Chondrocyte (in vitro differentiated cells): ENCODE data around the gene PSMC3IP. TPM values are rescaled to one million over a fixed set of nuclear protein-coding genes. Genes with fewer than 3 reads are reported as not detected.

ENCODE experiments used
- DNase-seq: peaks from one replicate; pipeline ENCODE4 v3.0.0; 2021; ENCODE audit warnings: mixed read lengths, low spot score
- H3K27ac Mint-ChIP-seq: one replicate; pipeline ENCODE4 v1.8.0; 2021; ENCODE audit warnings: mild to moderate bottlenecking, moderate library complexity, mixed read lengths; ENCODE audit not compliant: unreplicated experiment
- H3K27me3 Mint-ChIP-seq: 2 replicates; pipeline ENCODE4 v1.8.0; 2021; ENCODE audit warnings: low read depth, mixed read lengths
- H3K36me3 Mint-ChIP-seq: 2 replicates; pipeline ENCODE4 v1.8.0; 2021; ENCODE audit warnings: low read depth, mixed read lengths
- H3K4me1 Mint-ChIP-seq: 2 replicates; pipeline ENCODE4 v1.8.0; 2021; ENCODE audit warnings: low read depth, mild to moderate bottlenecking, mixed read lengths
- H3K4me3 Mint-ChIP-seq: one replicate; pipeline ENCODE4 v1.8.0; 2021; ENCODE audit warnings: mild to moderate bottlenecking, moderate library complexity, mixed read lengths; ENCODE audit not compliant: unreplicated experiment
- H3K9me3 Mint-ChIP-seq: 2 replicates; pipeline ENCODE4 v1.8.0; 2021; ENCODE audit warnings: low read depth, mixed read lengths
- total RNA-seq: library from RNA; stranded (reverse); gene quantifications from 3 replicates; pipeline ENCODE4 v1.2.1, GENCODE V29; 2021
- TF ChIP-seq, protein P1 (sequence below): fragments of 200-600 bp; sonication (generic); IDR thresholded peaks from 2 replicates; pipeline ENCODE4 v1.5.0; 2021; ENCODE audit warnings: antibody characterized with exemption, mild to moderate bottlenecking, moderate library complexity

PSMC3IP gene
- total RNA-seq, 1 donor from 2014 or later = 4.9 TPM

DNA sequence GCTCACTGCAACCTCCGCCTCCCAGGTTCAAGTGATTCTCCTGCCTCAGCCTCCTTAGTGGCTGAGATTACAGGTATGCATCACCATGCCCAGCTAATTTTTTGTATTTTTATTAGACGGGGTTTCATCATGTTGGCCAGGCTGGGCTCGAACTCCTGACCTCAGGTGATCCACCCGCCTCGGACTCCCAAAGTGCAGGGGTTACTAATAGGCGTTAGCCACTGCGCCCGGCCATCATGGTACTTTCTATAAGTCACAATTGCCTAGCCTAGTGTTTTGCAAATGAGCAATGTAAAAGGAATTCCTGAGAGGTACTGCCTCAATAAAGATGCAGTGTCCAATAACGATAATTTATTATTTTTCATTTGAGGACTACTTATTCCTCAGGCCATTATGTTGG lies 13.9 kb upstream of the PSMC3IP start:
- Mint-ChIP-seq H3K4me1 (peaks cover 2% of the 10 kb centered on the region), H3K4me3 (no peak overlapping the region), H3K27ac (no peak overlapping the region), H3K27me3 (no peaks in the 10 kb centered on the region), H3K36me3 (peaks cover 23% of the 10 kb centered on the region), H3K9me3 (no peaks in the 10 kb centered on the region)
- peak; percentile 25 for DNase-seq
- TF ChIP-seq, protein P1, sequence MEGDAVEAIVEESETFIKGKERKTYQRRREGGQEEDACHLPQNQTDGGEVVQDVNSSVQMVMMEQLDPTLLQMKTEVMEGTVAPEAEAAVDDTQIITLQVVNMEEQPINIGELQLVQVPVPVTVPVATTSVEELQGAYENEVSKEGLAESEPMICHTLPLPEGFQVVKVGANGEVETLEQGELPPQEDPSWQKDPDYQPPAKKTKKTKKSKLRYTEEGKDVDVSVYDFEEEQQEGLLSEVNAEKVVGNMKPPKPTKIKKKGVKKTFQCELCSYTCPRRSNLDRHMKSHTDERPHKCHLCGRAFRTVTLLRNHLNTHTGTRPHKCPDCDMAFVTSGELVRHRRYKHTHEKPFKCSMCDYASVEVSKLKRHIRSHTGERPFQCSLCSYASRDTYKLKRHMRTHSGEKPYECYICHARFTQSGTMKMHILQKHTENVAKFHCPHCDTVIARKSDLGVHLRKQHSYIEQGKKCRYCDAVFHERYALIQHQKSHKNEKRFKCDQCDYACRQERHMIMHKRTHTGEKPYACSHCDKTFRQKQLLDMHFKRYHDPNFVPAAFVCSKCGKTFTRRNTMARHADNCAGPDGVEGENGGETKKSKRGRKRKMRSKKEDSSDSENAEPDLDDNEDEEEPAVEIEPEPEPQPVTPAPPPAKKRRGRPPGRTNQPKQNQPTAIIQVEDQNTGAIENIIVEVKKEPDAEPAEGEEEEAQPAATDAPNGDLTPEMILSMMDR = no peak

DNA sequence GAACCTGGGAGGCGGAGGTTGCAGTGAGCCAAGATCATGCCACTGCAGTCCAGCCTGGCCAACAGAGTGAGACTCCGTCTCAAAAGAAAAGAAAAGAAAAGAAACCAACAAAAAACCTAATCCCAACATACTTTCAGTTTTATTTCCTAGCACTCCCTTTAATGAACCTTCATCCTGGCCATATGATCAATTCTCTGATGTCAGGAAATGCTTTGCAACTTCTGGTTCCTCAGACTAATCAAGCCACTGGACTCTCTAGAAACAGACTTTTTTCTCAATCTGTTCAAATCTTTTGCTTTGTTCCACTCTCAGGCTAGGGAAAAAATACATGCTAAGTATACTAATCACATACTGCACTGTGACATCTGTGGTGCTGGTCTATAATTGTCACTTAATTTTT lies 13.4 kb upstream of the PSMC3IP start:
- no peaks in the 10 kb centered on the region for H3K27me3 Mint-ChIP-seq
- no peaks in the 10 kb centered on the region for H3K9me3 Mint-ChIP-seq
- H3K4me3 Mint-ChIP-seq = no peak overlapping the region
- H3K36me3 Mint-ChIP-seq = peaks cover 21% of the 10 kb centered on the region
- H3K27ac Mint-ChIP-seq = no peak overlapping the region
- peaks cover 2% of the 10 kb centered on the region for H3K4me1 Mint-ChIP-seq
- DNase-seq = no peak
- TF ChIP-seq, protein P1 = no peak

DNA sequence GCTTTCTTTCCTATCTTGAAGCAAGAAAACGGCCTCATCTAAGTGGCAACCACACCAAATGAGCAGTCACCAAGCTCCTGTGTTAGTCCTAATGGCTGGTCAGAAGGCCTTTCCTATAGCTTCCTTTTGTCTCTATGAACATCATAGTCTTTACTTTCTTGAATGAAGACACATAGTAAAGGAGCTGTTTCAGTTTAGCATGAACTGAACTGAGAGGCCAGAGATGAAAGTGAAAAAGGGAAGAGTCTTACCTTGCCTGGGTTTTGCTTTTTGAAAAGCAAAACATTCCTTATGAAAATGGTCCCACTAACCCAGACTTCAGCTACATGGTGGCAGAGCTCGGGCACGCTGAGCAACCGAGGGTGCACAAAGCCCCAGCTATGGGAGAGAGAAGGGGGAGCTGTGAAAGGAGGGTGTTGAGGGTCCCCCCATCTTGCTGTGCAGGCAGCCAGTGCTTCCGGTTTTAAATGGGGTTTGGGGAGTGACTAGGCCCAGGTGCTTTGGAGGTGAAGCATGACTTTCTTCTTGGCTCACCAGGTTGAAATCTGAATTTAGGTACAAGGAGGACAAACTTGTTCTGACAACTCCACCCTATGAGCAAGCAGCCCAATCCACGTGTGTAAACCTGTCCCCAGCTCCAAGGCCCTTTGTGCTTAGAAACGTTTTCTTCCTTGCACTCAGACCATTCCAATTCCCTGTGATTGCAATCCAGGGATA lies 9.1 kb upstream of the PSMC3IP start:
- peak overlapping the region; percentile 64 for H3K27ac Mint-ChIP-seq
- no peaks in the 10 kb centered on the region for H3K9me3 Mint-ChIP-seq

DNA sequence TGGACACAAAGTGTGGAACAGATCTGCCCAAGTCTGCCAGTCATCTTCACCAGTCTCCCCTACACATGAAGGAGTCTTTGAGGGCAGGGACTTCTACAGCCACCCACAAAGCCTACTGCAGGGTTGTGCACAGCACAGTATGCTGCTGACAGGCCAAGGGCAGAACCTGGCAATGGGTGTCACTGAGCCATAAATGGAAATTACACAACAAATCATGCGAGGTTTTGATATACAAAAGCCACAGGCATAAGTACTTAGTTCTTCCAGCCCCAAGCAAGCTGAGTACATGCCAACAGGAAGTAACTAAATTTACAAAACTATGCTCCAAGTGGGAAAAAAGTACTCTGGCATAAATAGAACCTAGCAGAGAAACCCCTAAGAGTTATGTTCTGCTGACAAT lies 7.8 kb upstream of the PSMC3IP start:
- H3K4me3 Mint-ChIP-seq = no peak overlapping the region
- no peaks in the 10 kb centered on the region for H3K27me3 Mint-ChIP-seq
- H3K36me3 Mint-ChIP-seq = peaks cover 26% of the 10 kb centered on the region
- no peaks in the 10 kb centered on the region for H3K9me3 Mint-ChIP-seq
- H3K4me1 Mint-ChIP-seq = peaks cover 2% of the 10 kb centered on the region
- H3K27ac Mint-ChIP-seq = no peak overlapping the region
- DNase-seq = no peak
- TF ChIP-seq, protein P1 = no peak

More for the DNA sequence above, 9.1 kb upstream of the PSMC3IP start:
- no peaks in the 10 kb centered on the region for H3K27me3 Mint-ChIP-seq
- TF ChIP-seq, protein P1 = no peak
- H3K4me1 Mint-ChIP-seq = peaks cover 2% of the 10 kb centered on the region
- H3K36me3 Mint-ChIP-seq = peaks cover 31% of the 10 kb centered on the region
- H3K4me3 Mint-ChIP-seq = no peak overlapping the region
- DNase-seq = peak; percentile 33

DNA sequence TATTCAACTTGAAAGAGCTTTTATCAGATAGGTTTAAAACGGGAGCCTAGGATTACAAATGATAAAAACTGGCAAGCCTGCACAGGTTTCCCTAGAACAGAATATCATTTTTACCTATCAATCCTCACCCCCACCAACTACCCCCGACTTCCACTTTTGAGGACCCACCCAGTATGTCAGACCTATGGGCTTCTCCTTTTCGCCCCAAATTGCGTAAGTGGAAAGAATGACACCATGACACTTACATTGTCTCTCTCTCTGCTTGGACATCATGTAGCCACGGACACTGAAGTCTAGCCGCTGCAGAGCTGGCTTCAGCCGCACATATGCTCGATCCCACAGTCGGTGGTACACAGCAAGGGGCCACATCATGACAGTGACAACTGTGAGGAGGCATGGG lies 7.4 kb upstream of the PSMC3IP start:
- Mint-ChIP-seq H3K4me1 (peaks cover 2% of the 10 kb centered on the region), H3K36me3 (peaks cover 24% of the 10 kb centered on the region), H3K4me3 (no peak overlapping the region), H3K27ac (no peak overlapping the region), H3K27me3 (no peaks in the 10 kb centered on the region), H3K9me3 (no peaks in the 10 kb centered on the region)
- DNase-seq = no peak
- TF ChIP-seq, protein P1 = no peak
